Panc1 (cell line): ENCODE data around the gene SRPK1. TPM values are rescaled to one million over a fixed set of nuclear protein-coding genes. Genes with fewer than 3 reads are reported as not detected.

Experiments used
- ATAC-seq: fragments of 200-7000 bp; cut with Tn5 transposase; 2 replicates; pipeline ENCODE4 v1.9.1; 2020; ENCODE audit warnings: mild to moderate bottlenecking, moderate library complexity
- BruUV-seq: library from RNA; stranded (reverse); fragments of 400-500 nt; replicated peaks from 2 replicates; lab custom pipeline; 2021; lab: Mats Ljungman, UMichigan
- CTCF ChIA-PET: fragments of 300-600 bp; sonication (Branson Sonifier 250); formaldehyde crosslinking; loops from one replicate; lab custom pipeline; 2022; ENCODE audit warnings: antibody characterized with exemption; lab: Charles Lee
- POLR2A ChIA-PET: fragments of 300-600 bp; sonication (Branson Sonifier 250); formaldehyde crosslinking; loops from one replicate; lab custom pipeline; 2022; ENCODE audit warnings: antibody characterized with exemption; lab: Charles Lee
- DNase-seq: peaks from one replicate; pipeline ENCODE4 v3.0.0-alpha.2; 2010; ENCODE audit warnings: low read depth, low spot score
- H3K27ac ChIP-seq: 2 replicates; pipeline ENCODE4 v1.5.1; 2011; ENCODE audit warnings: mild to moderate bottlenecking, low read length, inconsistent platforms
- H3K27me3 ChIP-seq: fragments of 200-500 bp; sonication (Bioruptor generic); 2 replicates; pipeline ENCODE4 v1.6.0; 2014; ENCODE audit warnings: low read length, inconsistent platforms; ENCODE audit not compliant: control insufficient read depth, insufficient read depth
- H3K36me3 ChIP-seq: fragments of 200-500 bp; sonication (Bioruptor generic); 2 replicates; pipeline ENCODE4 v1.5.1; 2014; ENCODE audit warnings: inconsistent platforms, mild to moderate bottlenecking, low read length, moderate library complexity; ENCODE audit not compliant: control insufficient read depth, insufficient read depth
- H3K4me1 ChIP-seq: 2 replicates; pipeline ENCODE4 v1.5.1; 2011; ENCODE audit warnings: inconsistent platforms, mild to moderate bottlenecking, low read length, moderate library complexity; ENCODE audit not compliant: control insufficient read depth, insufficient read depth
- H3K4me3 ChIP-seq, 2 experiments: 2 replicates each; pipeline ENCODE4 v1.5.1; 2011 to 2012; ENCODE audit warnings: low read depth in 2 of 2, low read length in 2 of 2, mild to moderate bottlenecking in 2 of 2, inconsistent platforms in 1 of 2, moderate library complexity in 1 of 2
- H3K9me3 ChIP-seq: fragments of 200-500 bp; sonication (Bioruptor generic); 2 replicates; pipeline ENCODE4 v1.5.1; 2014; ENCODE audit warnings: low read depth, mild to moderate bottlenecking, inconsistent platforms, low read length, moderate library complexity; ENCODE audit not compliant: control insufficient read depth, insufficient read depth
- POLR2AphosphoS5 ChIP-seq: IDR thresholded peaks from 2 replicates; pipeline ENCODE4 v1.6.1; 2012; ENCODE audit warnings: mild to moderate bottlenecking, low read depth, low read length, moderate library complexity
- REST ChIP-seq, 2 experiments: IDR thresholded peaks; 2 replicates each; pipeline ENCODE4 v1.6.1; 2011 to 2012; ENCODE audit warnings: low read depth in 2 of 2, control low read depth in 1 of 2, low read length in 1 of 2, mild to moderate bottlenecking in 1 of 2, moderate library complexity in 1 of 2; ENCODE audit not compliant: insufficient read depth in 1 of 2
- SIN3A ChIP-seq: IDR thresholded peaks from 2 replicates; pipeline ENCODE4 v1.6.1; 2012; ENCODE audit warnings: low read depth, mild to moderate bottlenecking, low read length, moderate library complexity, borderline replicate concordance; ENCODE audit not compliant: insufficient read depth
- TCF7L2 ChIP-seq: IDR thresholded peaks from 2 replicates; pipeline ENCODE4 v1.6.1; 2011; ENCODE audit warnings: mild to moderate bottlenecking, low read depth, low read length, inconsistent platforms
- in situ Hi-C: cut with HindIII; loops from 2 replicates; pipeline ENCODE4 v1.10.0; 2016; ENCODE audit warnings: low sequenced_read_pairs, low pct_unique_long_range_greater_than_20kb
- intact Hi-C: fragments of 100-400 bp; cut with micrococcal nuclease; formaldehyde crosslinking; loops from one replicate; pipeline ENCODE4 v1.10.0; 2022; ENCODE audit not compliant: unreplicated experiment
- total RNA-seq: library from RNA; stranded (reverse); gene quantifications from one replicate; pipeline ENCODE4 v1.2.1, GENCODE V29; 2021; ENCODE audit not compliant: unreplicated experiment
- TF ChIP-seq, protein P1 (sequence below): fragments of 450-650 bp; IDR thresholded peaks from 2 replicates; pipeline ENCODE4 v1.5.1; 2017; ENCODE audit warnings: mild to moderate bottlenecking

Gene SRPK1
- total RNA-seq, 1 experiment from 2014 or later: 68.3 TPM

DNA sequence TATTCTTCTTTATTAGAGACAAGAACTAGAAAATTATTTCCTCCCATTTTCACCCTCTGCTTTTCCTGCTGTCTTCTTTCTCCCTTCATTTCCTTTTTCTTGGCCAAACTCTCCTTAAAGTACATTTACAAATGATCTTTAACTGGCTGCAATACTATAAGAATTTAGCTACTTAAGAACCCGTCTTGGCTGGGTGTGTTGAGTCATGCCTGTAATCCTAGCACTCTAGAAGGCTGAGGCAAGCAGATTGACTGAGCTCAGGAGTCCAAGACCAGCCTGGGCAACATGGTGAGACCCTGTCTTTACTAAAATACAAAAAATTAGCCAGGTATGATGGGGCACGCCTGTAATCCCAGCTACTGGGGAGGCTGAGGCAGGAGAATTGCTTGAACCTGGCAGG lies 39.3 kb upstream of the SRPK1 start:
- no peak for ATAC-seq
- intact Hi-C loops: no loop called here

GRCh38 chr6:35955970-35956369 lies 35.1 kb upstream of the SRPK1 start:
- DNase-seq (no peak), ATAC-seq (no peak)
- TF ChIP-seq SIN3A: no peak
- no peak for TF ChIP-seq TCF7L2
- TF ChIP-seq, protein P1, sequence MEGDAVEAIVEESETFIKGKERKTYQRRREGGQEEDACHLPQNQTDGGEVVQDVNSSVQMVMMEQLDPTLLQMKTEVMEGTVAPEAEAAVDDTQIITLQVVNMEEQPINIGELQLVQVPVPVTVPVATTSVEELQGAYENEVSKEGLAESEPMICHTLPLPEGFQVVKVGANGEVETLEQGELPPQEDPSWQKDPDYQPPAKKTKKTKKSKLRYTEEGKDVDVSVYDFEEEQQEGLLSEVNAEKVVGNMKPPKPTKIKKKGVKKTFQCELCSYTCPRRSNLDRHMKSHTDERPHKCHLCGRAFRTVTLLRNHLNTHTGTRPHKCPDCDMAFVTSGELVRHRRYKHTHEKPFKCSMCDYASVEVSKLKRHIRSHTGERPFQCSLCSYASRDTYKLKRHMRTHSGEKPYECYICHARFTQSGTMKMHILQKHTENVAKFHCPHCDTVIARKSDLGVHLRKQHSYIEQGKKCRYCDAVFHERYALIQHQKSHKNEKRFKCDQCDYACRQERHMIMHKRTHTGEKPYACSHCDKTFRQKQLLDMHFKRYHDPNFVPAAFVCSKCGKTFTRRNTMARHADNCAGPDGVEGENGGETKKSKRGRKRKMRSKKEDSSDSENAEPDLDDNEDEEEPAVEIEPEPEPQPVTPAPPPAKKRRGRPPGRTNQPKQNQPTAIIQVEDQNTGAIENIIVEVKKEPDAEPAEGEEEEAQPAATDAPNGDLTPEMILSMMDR: peak; percentile 73
- TF ChIP-seq REST (IDR thresholded peaks at IDR 0.05; ENCODE audit: insufficient read depth in 1 of 2, low read depth in 2 of 2, low read length in 1 of 2): no peak
- TF ChIP-seq POLR2AphosphoS5: no peak
- H3K9me3 ChIP-seq: no peaks in the 10 kb centered on the region
- peaks cover 9% of the 10 kb centered on the region; the same call in 1 of the 2 replicates for H3K27me3 ChIP-seq
- POLR2A ChIA-PET: interaction anchor here (0.7 kb wide), 1 partner anchor 137 kb away, joined by 4 read pairs; no protein-coding TSS in a partner anchor
- H3K27ac ChIP-seq: no peak overlapping the region
- H3K4me1 ChIP-seq: no peaks in the 10 kb centered on the region
- CTCF ChIA-PET: interaction anchor here (0.7 kb wide), 1 partner anchor 402 kb away, joined by 3 read pairs; no protein-coding TSS in a partner anchor
- H3K4me3 ChIP-seq: no peak overlapping the region
- no TSS peak for BruUV-seq
- in situ Hi-C loops (no loop called here), intact Hi-C loops (no loop called here)
- H3K36me3 ChIP-seq: no peaks in the 10 kb centered on the region

More for the DNA sequence above, 39.3 kb upstream of the SRPK1 start:
- CTCF ChIA-PET: no interaction called here
- Histone ChIP-seq H3K9me3 (no peaks in the 10 kb centered on the region), H3K27me3 (peaks cover 9% of the 10 kb centered on the region; the same call in 1 of the 2 replicates), H3K4me1 (no peaks in the 10 kb centered on the region), H3K27ac (no peak overlapping the region), H3K4me3 (no peak overlapping the region), H3K36me3 (no peaks in the 10 kb centered on the region)
- TF ChIP-seq POLR2AphosphoS5 (no peak), TCF7L2 (no peak)
- no peak for DNase-seq
- in situ Hi-C loops: no loop called here
- no TSS peak for BruUV-seq
- POLR2A ChIA-PET: interaction anchor here (0.7 kb wide), 1 partner anchor 32 kb away, joined by 3 read pairs; no protein-coding TSS in a partner anchor

GRCh38 chr6:35955521-35955920 lies 34.6 kb upstream of the SRPK1 start:
- Histone ChIP-seq H3K27ac (no peak overlapping the region), H3K4me1 (no peaks in the 10 kb centered on the region), H3K36me3 (no peaks in the 10 kb centered on the region), H3K4me3 (no peak overlapping the region), H3K27me3 (peaks cover 5% of the 10 kb centered on the region; the same call in 1 of the 2 replicates), H3K9me3 (no peaks in the 10 kb centered on the region)
- intact Hi-C loops: no loop called here
- ATAC-seq (no peak), DNase-seq (no peak)
- POLR2A ChIA-PET: no interaction called here
- TF ChIP-seq TCF7L2 (no peak), POLR2AphosphoS5 (no peak), REST (IDR thresholded peaks at IDR 0.05; ENCODE audit: insufficient read depth in 1 of 2, low read depth in 2 of 2, low read length in 1 of 2) (no peak), SIN3A (no peak)
- TF ChIP-seq, protein P1: no peak
- CTCF ChIA-PET: interaction anchor here (0.7 kb wide), 1 partner anchor 403 kb away, joined by 3 read pairs; no protein-coding TSS in a partner anchor
- no TSS peak for BruUV-seq
- in situ Hi-C loops: no loop called here
